Esophagus (tissue), 2 donors: Measurements from ENCODE around the gene TCF7L2. TPM values are rescaled to one million over a fixed set of nuclear protein-coding genes. Genes with fewer than 3 reads are reported as not detected.

Experiments used
- H3K27ac ChIP-seq, 2 donors: one replicate each; pipeline ENCODE4 v1.5.1; 2013; ENCODE audit warnings: low read depth in 2 of 2, mild to moderate bottlenecking in 2 of 2, inconsistent platforms in 1 of 2, low read length in 1 of 2, moderate library complexity in 1 of 2
- H3K27me3 ChIP-seq, 2 donors: one replicate each; pipeline ENCODE4 v1.6.1; 2013; ENCODE audit warnings: low read length in 2 of 2, control low read depth in 1 of 2, mild to moderate bottlenecking in 1 of 2; ENCODE audit not compliant: insufficient read depth in 2 of 2, control insufficient read depth in 1 of 2
- H3K36me3 ChIP-seq, 2 donors: one replicate each; pipeline ENCODE4 v1.6.1; 2013; ENCODE audit warnings: low read length in 1 of 2; ENCODE audit not compliant: control insufficient read depth in 2 of 2, insufficient read depth in 2 of 2
- H3K4me1 ChIP-seq, 2 donors: one replicate each; pipeline ENCODE4 v1.6.1; 2013; ENCODE audit warnings: low read length in 1 of 2; ENCODE audit not compliant: control insufficient read depth in 2 of 2, insufficient read depth in 2 of 2
- H3K4me3 ChIP-seq, 2 donors: one replicate each; pipeline ENCODE4 v1.5.1; 2013; ENCODE audit warnings: low read length in 2 of 2, mild to moderate bottlenecking in 2 of 2, low read depth in 1 of 2, moderate library complexity in 1 of 2
- H3K9me3 ChIP-seq, 2 donors: one replicate each; pipeline ENCODE4 v1.6.1; 2013; ENCODE audit warnings: mild to moderate bottlenecking in 2 of 2, low read depth in 1 of 2, low read length in 1 of 2, moderate library complexity in 1 of 2; ENCODE audit not compliant: control insufficient read depth in 2 of 2, insufficient read depth in 1 of 2
- WGBS, 2 donors: extraction: QIAGEN DNeasy Blood & Tissue Kit; methylation state at CpG; one replicate each; pipeline ENCODE4 v1.1.7; 2013; 5-methylcytosine and 5-hydroxymethylcytosine counted together
- polyA plus RNA-seq, 2 donors: library from polyadenylated mRNA; stranded (reverse); fragments of 200-250 nt; gene quantifications; one replicate each; pipeline ENCODE4 v1.2.3, GENCODE V29; 2013
- donor health status: healthy with polysubstance abuse.
- donor health status: Bipolar disorder and iron deficiency.

Gene TCF7L2
- polyA plus RNA-seq, 2 donors, result 5.4 to 7.9 TPM

- Histone ChIP-seq H3K27me3 (no peaks in the 10 kb centered on the region), H3K27ac (no peak overlapping the region), H3K9me3 (no peaks in the 10 kb centered on the region), H3K4me1 (no peaks in the 10 kb centered on the region), H3K4me3 (no peak overlapping the region), H3K36me3 (no peaks in the 10 kb centered on the region)
- 97 to 98% methylated on average over 1 of the region's 1 CpG for WGBS, 2 donors
Observed at GRCh38 chr10:113207924-113208323, 257.9 kb downstream of the TCF7L2 start.

DNA sequence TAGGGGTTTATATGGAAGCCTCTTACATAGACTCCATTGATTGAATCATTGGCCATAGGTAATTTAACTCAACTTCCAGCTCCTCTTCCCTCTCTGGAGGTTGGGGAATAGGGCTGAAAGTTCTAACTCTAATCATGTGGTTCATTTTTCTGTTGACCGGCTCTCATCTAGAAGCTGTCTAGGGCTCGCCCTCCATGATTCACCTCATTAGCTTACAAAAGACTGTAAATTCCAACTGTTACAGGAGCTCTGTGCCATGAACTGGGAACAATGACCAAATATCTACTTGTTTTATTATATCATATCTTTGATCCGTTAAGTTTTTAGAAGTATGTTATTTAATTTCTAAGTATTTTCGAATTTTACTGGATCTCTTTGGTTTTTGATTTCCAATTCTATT lies 263.0 kb downstream of the TCF7L2 start:
- no peak overlapping the region for H3K27ac ChIP-seq
- no peaks in the 10 kb centered on the region for H3K27me3 ChIP-seq
- H3K9me3 ChIP-seq, result no peaks in the 10 kb centered on the region
- 87 to 89% methylated on average over 4 of the region's 4 CpGs for WGBS, 2 donors
- H3K4me1 ChIP-seq, result no peaks in the 10 kb centered on the region
- no peak overlapping the region for H3K4me3 ChIP-seq
- H3K36me3 ChIP-seq, result no peaks in the 10 kb centered on the region

DNA sequence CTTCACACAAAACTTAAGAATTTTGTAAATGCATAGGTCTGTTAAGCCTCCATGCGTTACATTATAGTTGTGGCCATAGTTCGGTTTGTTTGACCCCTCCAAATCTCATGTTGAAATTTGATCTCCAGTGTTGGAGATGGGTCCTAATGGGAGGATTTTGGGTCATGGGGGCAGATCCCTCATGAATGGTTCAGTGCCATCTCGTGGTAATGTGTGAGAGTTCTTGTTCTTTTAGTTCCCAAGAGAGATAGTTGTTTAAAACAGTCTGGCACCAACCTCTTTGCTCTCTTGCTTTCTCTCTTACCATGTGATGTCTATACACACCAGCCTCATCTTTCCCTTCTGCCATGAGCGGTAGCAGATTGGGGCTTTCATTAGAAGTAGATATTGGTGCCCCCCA lies 264.3 kb downstream of the TCF7L2 start:
- Histone ChIP-seq H3K4me1 (no peaks in the 10 kb centered on the region), H3K4me3 (no peak overlapping the region), H3K27ac (no peak overlapping the region), H3K36me3 (no peaks in the 10 kb centered on the region), H3K9me3 (no peaks in the 10 kb centered on the region), H3K27me3 (no peaks in the 10 kb centered on the region)
- 74 to 77% methylated on average over 4 of the region's 4 CpGs for WGBS, 2 donors

DNA sequence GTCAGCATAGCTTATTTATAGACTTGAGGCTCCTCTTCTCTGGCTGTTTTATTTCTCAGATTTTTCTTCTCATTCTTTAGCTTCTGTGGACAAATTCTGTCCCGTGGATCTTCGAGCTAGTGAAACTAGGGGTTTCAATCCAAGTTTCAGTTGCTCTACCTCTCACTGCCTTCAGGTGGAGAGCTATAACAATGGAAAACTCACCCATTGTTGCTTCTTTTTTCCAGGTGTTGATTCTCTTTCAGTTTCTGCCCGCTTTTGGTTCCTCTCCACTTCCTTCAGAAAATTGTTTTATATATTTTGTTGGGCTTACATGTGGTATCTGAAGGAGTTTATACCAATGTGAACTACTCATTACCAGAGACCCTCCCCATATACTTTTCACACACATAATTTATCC lies 266.1 kb downstream of the TCF7L2 start:
- Histone ChIP-seq H3K4me3 (no peak overlapping the region), H3K36me3 (no peaks in the 10 kb centered on the region), H3K4me1 (no peaks in the 10 kb centered on the region), H3K9me3 (no peaks in the 10 kb centered on the region), H3K27me3 (no peaks in the 10 kb centered on the region), H3K27ac (no peak overlapping the region)
- 30 to 39% methylated on average over 3 of the region's 3 CpGs for WGBS, 2 donors
